Measurements from ENCODE around the gene ADGRB2. TPM values are rescaled to one million over a fixed set of nuclear protein-coding genes. Genes with fewer than 3 reads are reported as not detected.

Gene ADGRB2
- total RNA-seq, 2 donors from 2014 or later: 3.0 to 10.2 TPM

- Histone ChIP-seq H3K27me3 (replicated peaks; ENCODE audit: insufficient read depth) (no peaks in the 10 kb centered on the region), H3K36me3 (no peaks in the 10 kb centered on the region)
- 81% methylated on average over 12 of the region's 12 CpGs for WGBS
Observed at GRCh38 chr1:31694069-31694963, 69.8 kb downstream of the ADGRB2 start.

DNA sequence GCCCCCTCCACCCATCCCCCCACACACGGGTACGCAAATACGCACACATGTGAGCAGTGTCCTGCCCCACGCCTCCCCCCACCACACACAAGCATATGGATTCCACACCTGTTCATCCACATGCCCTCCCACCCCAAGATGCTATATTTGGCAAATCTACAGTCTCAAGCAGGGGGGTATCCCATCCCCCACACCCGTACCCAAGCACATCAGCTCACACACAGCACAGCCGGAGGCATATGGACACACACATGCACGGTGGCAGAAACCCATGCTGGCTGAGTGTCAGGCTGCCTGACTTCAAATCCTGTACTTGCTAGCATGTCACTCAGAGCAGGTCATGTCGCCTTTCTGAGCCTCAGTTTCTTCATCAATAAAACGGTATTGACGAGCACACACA lies 70.9 kb downstream of the ADGRB2 start:
- 79% methylated on average over 10 of the region's 10 CpGs for WGBS
- no peak for TF ChIP-seq POLR2A (IDR thresholded peaks at IDR 0.05)
- no peak for TF ChIP-seq CTCF (IDR thresholded peaks at IDR 0.05)
- TF ChIP-seq POLR2AphosphoS5 (IDR thresholded peaks at IDR 0.05): no peak
- intact Hi-C loops (cut with DNase I): no loop called here
- no peaks in the 10 kb centered on the region for H3K27me3 ChIP-seq (replicated peaks; ENCODE audit: insufficient read depth)
- no peak for DNase-seq (ENCODE audit: low spot score)
- H3K9me3 ChIP-seq: no peaks in the 10 kb centered on the region
- H3K36me3 ChIP-seq: no peaks in the 10 kb centered on the region
- H3K27ac ChIP-seq: no peak overlapping the region
- no peaks in the 10 kb centered on the region for H3K4me1 ChIP-seq (replicated peaks)
- H3K4me3 ChIP-seq: no peak overlapping the region

More at GRCh38 chr1:31694069-31694963, 69.8 kb downstream of the ADGRB2 start:
- H3K4me1 ChIP-seq (replicated peaks): no peaks in the 10 kb centered on the region
- H3K4me3 ChIP-seq: no peak overlapping the region
- TF ChIP-seq CTCF (IDR thresholded peaks at IDR 0.05) (no peak), POLR2A (IDR thresholded peaks at IDR 0.05) (no peak), POLR2AphosphoS5 (IDR thresholded peaks at IDR 0.05) (no peak)
- intact Hi-C loops (cut with DNase I): no loop called here
- no peak for DNase-seq (ENCODE audit: low spot score)
- no peaks in the 10 kb centered on the region for H3K9me3 ChIP-seq
- no peak overlapping the region for H3K27ac ChIP-seq

- Histone ChIP-seq H3K4me1 (replicated peaks) (no peaks in the 10 kb centered on the region), H3K9me3 (no peaks in the 10 kb centered on the region), H3K27ac (no peak overlapping the region), H3K27me3 (replicated peaks; ENCODE audit: insufficient read depth) (no peaks in the 10 kb centered on the region), H3K4me3 (no peak overlapping the region), H3K36me3 (no peaks in the 10 kb centered on the region)
- 84% methylated on average over 11 of the region's 11 CpGs for WGBS
- DNase-seq (ENCODE audit: low spot score): no peak
- TF ChIP-seq CTCF (IDR thresholded peaks at IDR 0.05): no peak
- no peak for TF ChIP-seq POLR2A (IDR thresholded peaks at IDR 0.05)
- TF ChIP-seq POLR2AphosphoS5 (IDR thresholded peaks at IDR 0.05): no peak
- intact Hi-C loops (cut with DNase I): no loop called here
Observed at GRCh38 chr1:31691951-31692350, 72.2 kb downstream of the ADGRB2 start.

- WGBS: 92% methylated on average over 3 of the region's 4 CpGs
- no peaks in the 10 kb centered on the region for H3K27me3 ChIP-seq (replicated peaks; ENCODE audit: insufficient read depth)
Observed at GRCh38 chr1:31691446-31691845, 72.7 kb downstream of the ADGRB2 start.

More at GRCh38 chr1:31691446-31691845, 72.7 kb downstream of the ADGRB2 start:
- DNase-seq (ENCODE audit: low spot score): no peak
- Histone ChIP-seq H3K4me3 (no peak overlapping the region), H3K9me3 (no peaks in the 10 kb centered on the region), H3K27ac (no peak overlapping the region), H3K36me3 (no peaks in the 10 kb centered on the region), H3K4me1 (replicated peaks) (no peaks in the 10 kb centered on the region)
- TF ChIP-seq POLR2AphosphoS5 (IDR thresholded peaks at IDR 0.05): no peak
- TF ChIP-seq POLR2A (IDR thresholded peaks at IDR 0.05): no peak
- no peak for TF ChIP-seq CTCF (IDR thresholded peaks at IDR 0.05)
- intact Hi-C loops (cut with DNase I): no loop called here
